GM19372 (cell line): ENCODE data around the gene PAX2.

Experiments used
- ATAC-seq: cut with Tn5 transposase; IDR thresholded peaks from one replicate; pipeline ENCODE4 v1.9.1; 2021; ENCODE audit warnings: mild to moderate bottlenecking, low read depth, moderate library complexity; ENCODE audit not compliant: unreplicated experiment

The PAX2 gene

DNA sequence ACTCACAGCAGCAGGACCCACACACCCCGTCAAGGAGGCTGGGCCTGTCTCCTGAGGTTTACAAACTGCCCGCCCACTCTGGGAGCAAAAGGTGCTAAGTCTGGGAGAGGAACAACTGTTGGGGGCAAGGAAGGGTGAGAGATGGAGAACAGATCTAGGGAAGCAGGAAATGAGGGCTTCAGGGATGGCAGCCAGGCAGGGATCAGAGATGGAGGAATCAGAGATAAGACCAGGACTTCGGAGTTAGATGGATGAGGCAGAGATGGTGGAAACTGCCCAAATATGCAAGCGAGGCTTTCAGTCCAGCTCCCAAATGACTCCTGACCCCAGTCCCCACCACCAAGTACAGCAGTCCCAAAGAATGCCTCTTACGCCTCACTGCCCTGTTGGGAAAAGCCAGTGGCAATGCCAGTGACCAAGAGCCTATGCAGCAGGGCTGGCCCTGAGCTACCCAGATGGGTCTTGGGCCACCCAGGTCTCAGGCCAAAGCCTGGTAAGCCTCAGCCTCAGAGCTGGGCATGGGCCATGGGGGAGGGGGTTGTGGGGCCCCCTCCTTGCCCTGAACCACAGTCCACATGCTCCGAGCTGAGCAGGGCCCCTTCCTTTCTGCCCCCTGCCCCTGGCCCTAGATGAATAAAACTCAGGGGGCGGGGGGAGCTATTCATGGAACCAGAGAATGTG is 127.9 kb downstream of the PAX2 start:
- no peak for ATAC-seq

GRCh38 chr10:100873827-100874326 is 128.5 kb downstream of the PAX2 start:
- ATAC-seq = no peak

DNA sequence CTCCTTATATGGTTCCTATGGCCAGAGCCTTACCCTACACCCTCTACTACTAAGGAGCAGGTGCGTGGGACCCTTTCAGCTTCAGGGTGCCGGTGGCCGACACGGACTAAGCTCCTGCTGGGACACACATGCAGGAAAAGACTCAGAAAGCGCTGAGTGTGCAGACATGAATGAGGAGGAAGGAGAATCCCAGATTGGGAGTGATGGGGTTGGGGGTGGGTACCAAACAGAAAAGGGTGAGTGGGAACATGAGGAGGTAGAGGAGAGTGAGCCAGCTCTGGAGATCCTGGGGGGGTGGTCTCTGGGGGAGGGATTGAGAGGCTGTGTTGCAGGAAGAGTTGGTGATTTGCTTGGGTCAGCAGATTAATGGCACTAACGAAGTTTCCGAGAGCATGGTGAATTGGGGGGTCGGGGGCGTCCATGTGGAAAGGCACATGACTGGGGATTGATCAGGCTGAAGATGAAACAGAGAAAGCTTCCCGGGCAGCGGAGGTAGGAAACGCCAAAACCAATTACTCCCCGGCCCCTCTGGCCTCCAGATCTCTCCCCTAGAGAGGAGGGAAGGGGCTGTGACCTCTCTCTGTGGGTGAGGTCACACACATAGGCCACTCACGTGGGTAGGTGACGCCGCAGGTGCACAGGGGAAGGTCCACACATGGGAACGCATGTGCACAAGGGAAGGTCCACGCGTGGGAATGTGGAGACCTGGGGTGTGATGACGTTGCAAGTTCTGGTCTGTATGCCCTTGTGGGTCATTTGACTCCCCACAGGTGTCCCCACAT is 129.5 kb downstream of the PAX2 start:
- no peak for ATAC-seq

DNA sequence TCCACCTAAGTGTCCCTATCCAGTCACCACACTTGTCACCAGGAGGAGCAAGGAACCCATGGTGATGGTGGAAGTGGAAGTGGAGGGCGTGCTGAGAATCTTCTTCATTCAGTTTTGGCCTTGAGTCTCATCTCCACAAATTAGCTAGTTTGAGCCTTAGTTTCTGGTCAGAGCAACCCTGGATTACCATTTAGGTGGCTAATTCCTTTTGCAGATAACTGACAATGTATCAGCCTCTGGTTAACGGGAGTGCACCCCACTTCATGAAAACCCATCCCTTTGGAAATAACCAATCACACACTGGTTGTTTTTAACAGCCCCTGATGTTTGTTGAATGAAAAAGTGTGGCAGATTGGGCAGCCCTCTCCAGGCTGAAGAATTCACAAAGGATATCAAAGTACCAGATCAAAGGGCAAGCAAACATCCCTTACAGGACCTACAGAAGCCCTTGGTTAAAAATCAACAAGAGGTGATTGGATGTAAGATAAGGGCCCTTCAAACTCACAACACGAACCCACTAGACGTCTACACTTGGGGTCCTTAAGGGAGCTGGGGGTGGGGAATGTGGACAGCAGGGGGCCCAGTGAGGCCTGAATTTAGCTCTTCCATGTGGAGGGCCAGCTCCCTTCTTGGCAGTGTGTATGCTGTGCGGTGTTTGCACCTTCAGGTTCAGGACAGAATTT is 130.2 kb downstream of the PAX2 start:
- no peak for ATAC-seq

DNA sequence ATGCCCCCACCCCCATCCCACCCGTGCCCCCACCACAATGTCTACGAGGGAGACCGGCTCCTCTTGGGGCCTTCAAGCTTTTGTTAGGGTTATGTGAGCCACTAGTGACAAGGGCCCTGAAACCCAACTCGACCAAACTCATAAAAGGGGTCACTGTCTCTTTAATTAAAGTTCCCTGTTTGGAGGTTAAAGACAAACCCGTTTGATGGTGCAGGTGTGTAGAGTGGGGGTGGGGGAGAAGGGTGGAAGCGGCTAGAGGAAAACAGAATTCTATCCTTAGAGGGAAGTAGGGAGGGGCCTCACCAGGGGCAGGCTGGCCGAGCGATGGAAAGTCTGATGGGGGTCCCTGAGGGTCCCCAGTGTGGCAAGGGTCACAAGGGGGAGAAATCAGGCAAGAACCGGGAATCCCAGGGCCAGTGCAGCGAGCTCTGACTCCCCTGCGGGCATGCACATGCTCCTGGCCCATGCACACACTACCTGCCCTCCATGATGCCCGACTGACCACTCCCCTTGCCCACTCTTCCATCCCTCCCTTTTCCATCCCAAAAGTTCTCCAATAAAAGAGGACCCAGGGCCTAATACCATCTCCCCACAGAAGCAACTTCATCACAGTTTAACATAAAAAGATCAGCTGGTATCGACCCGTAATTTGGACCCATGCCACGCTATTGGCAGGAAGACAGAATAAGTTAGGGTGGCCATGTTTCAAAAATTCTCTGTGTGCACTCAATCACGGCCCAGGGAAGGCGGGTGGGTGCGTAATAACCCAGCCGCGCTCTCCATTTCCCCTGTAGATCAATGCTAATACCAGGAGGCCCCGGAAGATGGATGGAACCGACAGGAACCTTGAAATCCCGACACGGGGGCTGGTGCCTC is 131.4 kb downstream of the PAX2 start:
- no peak for ATAC-seq

- ATAC-seq = no peak
These were observed 132.1 kb downstream of the PAX2 start for GRCh38 chr10:100877461-100877850.

- no peak for ATAC-seq
These were observed 133.0 kb downstream of the PAX2 start for GRCh38 chr10:100878291-100878910.
